ENCODE data around the gene CCDC136. TPM values are rescaled to one million over a fixed set of nuclear protein-coding genes. Genes with fewer than 3 reads are reported as not detected.

Gene CCDC136
- polyA plus RNA-seq, 1 of the 3 experiments (the other 2 are of a cell fraction) = 48.4 TPM

DNA sequence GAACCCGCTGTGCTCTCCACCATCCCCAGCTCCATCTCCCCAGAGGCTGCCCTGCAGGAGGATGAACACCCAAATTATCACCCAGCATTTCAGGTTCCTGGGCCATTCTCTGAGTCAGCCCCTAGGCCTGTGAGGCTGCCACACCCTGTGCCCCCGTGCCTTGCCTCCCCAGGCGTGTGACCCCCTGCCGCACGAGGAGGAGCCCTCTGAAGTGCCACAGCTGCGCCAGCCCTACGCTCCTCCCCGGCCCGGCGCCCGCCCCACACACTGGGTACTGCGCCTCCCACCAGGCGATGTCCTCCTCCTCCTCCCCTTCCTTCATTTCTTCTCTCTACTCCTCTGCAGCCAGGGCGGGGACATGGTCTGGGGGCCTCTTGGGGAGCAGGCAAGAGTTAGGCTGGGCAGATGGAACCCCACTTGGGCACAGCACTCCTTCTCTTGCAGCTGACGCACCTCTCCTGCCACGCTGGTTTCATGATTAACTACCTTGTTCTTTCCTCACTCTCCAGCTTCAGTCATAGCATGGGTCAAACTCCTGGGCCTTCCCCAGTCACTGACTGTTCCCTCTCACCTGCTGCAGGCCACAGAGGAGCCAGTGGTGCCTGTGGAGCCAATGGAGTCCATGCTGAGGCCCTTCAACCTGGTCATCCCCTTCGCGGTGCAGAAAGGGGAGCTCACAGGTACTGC, 58.2 kb downstream of the CCDC136 start:
- TF ChIP-seq RAD21 (IDR thresholded peaks at IDR 0.05; ENCODE audit: low read length) (no peak), RCOR1 (IDR thresholded peaks at IDR 0.05; ENCODE audit: low read length) (no peak), TEAD4 (IDR thresholded peaks at IDR 0.05; ENCODE audit: borderline replicate concordance, insufficient read depth) (no peak), JUND (IDR thresholded peaks at IDR 0.05) (no peak), SMC3 (IDR thresholded peaks at IDR 0.05; ENCODE audit: low read depth, low read length) (no peak), CTCF (IDR thresholded peaks at IDR 0.05) (no peak), MEF2A (IDR thresholded peaks at IDR 0.05; ENCODE audit: borderline replicate concordance, low read depth) (no peak), EP300 (IDR thresholded peaks at IDR 0.05; ENCODE audit: borderline replicate concordance in 1 of 2, low read depth in 1 of 2, low read length in 1 of 2) (no peak), CHD2 (IDR thresholded peaks at IDR 0.05; ENCODE audit: low read length, partially characterized antibody) (no peak)
- TF ChIP-seq, protein P1, sequence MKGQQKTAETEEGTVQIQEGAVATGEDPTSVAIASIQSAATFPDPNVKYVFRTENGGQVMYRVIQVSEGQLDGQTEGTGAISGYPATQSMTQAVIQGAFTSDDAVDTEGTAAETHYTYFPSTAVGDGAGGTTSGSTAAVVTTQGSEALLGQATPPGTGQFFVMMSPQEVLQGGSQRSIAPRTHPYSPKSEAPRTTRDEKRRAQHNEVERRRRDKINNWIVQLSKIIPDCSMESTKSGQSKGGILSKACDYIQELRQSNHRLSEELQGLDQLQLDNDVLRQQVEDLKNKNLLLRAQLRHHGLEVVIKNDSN (IDR thresholded peaks at IDR 0.05; ENCODE audit: borderline replicate concordance, low read depth) = no peak
- Histone ChIP-seq H4K20me1 (ENCODE audit: insufficient read depth) (peaks cover 25% of the 10 kb centered on the region; the same call in 1 of the 2 replicates), H3F3A (replicated peaks; ENCODE audit: insufficient read depth) (peaks cover 19% of the 10 kb centered on the region), H3K9ac (no peak overlapping the region), H3K4me2 (no peak overlapping the region), H3K9me2 (no peaks in the 10 kb centered on the region), H2AFZ (ENCODE audit: low read depth) (no peak overlapping the region), H3K36me3 (replicated peaks in 1 of 2; ENCODE audit: control insufficient read depth in 1 of 2, insufficient read depth in 2 of 2, low read length in 1 of 2) (peaks cover 65 to 90% of the 10 kb centered on the region in 2 experiments), H3K27ac (ENCODE audit: low read depth in 2 of 2, low read length in 1 of 2) (no peak overlapping the region), H3K9me3 (no peaks in the 10 kb centered on the region), H3K79me2 (ENCODE audit: insufficient read depth) (no peaks in the 10 kb centered on the region), H3K27me3 (ENCODE audit: insufficient read depth) (no peaks in the 10 kb centered on the region), H3K4me3 (ENCODE audit: low read depth in 2 of 2, low read length in 1 of 2) (no peak overlapping the region), H3K4me1 (ENCODE audit: control insufficient read depth in 1 of 2, insufficient read depth in 2 of 2, low read depth in 1 of 2, low read length in 1 of 2) (no peaks in the 10 kb centered on the region)
- no peak for DNase-seq
- POLR2A ChIA-PET = no interaction called here
- WGBS (ENCODE audit: low lambda C conversion rate) = 96% methylated on average over 17 of the region's 18 CpGs
- CTCF ChIA-PET = interaction anchor here (0.9 to 1.3 kb wide), 3 partner anchors 9 to 34 kb away, joined by 3 to 5 read pairs (median 3); no protein-coding TSS in a partner anchor

GRCh38 chr7:128852537-128853254, 60.9 kb downstream of the CCDC136 start:
- Histone ChIP-seq H3K9me3 (no peaks in the 10 kb centered on the region), H3K27ac (ENCODE audit: low read depth in 2 of 2, low read length in 1 of 2) (no peak overlapping the region), H3F3A (replicated peaks; ENCODE audit: insufficient read depth) (peaks cover 26% of the 10 kb centered on the region), H4K20me1 (ENCODE audit: insufficient read depth) (peaks cover 18% of the 10 kb centered on the region; the same call in 1 of the 2 replicates), H3K27me3 (ENCODE audit: insufficient read depth) (no peaks in the 10 kb centered on the region), H3K4me2 (no peak overlapping the region), H3K9me2 (no peaks in the 10 kb centered on the region), H3K79me2 (ENCODE audit: insufficient read depth) (no peaks in the 10 kb centered on the region), H2AFZ (ENCODE audit: low read depth) (no peak overlapping the region), H3K4me3 (ENCODE audit: low read depth in 2 of 2, low read length in 1 of 2) (no peak overlapping the region), H3K36me3 (replicated peaks in 1 of 2; ENCODE audit: control insufficient read depth in 1 of 2, insufficient read depth in 2 of 2, low read length in 1 of 2) (peaks cover 58 to 87% of the 10 kb centered on the region in 2 experiments), H3K9ac (no peak overlapping the region), H3K4me1 (ENCODE audit: control insufficient read depth in 1 of 2, insufficient read depth in 2 of 2, low read depth in 1 of 2, low read length in 1 of 2) (no peaks in the 10 kb centered on the region)
- 90% methylated on average over 20 of the region's 28 CpGs for WGBS (ENCODE audit: low lambda C conversion rate)
- ChIA-PET CTCF (no interaction called here), POLR2A (interaction anchor here (0.7 kb wide), 1 partner anchor 10 kb away, joined by 4 read pairs; the partner anchor contains the start of gene ATP6V1F)
- DNase-seq = no peak
- no peak for TF ChIP-seq YY1 (IDR thresholded peaks at IDR 0.05; ENCODE audit: low read depth)
- TF ChIP-seq CTCF (IDR thresholded peaks at IDR 0.05) = no peak
- TF ChIP-seq MXI1 (IDR thresholded peaks at IDR 0.05; ENCODE audit: low read depth, low read length) = no peak
- TF ChIP-seq SMC3 (IDR thresholded peaks at IDR 0.05; ENCODE audit: low read depth, low read length) = no peak
- no peak for TF ChIP-seq TEAD4 (IDR thresholded peaks at IDR 0.05; ENCODE audit: borderline replicate concordance, insufficient read depth)
- no peak for TF ChIP-seq TCF12 (IDR thresholded peaks at IDR 0.05)
- TF ChIP-seq REST (IDR thresholded peaks at IDR 0.05; ENCODE audit: low read depth, low read length) = no peak
- no peak for TF ChIP-seq POLR2AphosphoS5 (IDR thresholded peaks at IDR 0.05; ENCODE audit: low read depth, low read length)
